ENCODE results near the gene PRR30.
"Not testable (repeated sequence)": the region's sequence is repeated elsewhere in the genome, so short reads cannot be mapped to it uniquely, and the experiment has no call there.

The PRR30 gene

DNA sequence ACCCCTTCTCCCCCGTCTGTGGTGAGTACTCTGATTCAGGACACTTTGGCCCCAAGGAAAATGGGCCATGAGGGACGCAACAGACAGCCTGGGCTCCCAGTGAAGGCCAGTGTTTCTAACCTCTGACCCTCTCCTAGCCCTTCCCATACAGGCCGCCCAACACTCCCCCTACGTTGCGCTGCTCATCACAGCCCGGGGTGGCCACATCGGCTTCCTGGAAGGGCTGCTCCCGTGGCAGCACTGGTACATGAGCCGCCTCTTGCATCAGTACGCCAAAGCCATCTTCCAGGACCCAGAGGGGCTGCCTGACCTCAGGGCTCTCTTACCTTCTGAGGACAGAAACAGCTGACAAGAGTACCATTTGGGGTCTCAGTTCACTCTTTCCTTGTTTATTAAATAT, 8.8 kb downstream of the PRR30 start:
- no peak for DNase-seq (ENCODE audit: low read depth in 2 of 2, low spot score in 1 of 2)

DNA sequence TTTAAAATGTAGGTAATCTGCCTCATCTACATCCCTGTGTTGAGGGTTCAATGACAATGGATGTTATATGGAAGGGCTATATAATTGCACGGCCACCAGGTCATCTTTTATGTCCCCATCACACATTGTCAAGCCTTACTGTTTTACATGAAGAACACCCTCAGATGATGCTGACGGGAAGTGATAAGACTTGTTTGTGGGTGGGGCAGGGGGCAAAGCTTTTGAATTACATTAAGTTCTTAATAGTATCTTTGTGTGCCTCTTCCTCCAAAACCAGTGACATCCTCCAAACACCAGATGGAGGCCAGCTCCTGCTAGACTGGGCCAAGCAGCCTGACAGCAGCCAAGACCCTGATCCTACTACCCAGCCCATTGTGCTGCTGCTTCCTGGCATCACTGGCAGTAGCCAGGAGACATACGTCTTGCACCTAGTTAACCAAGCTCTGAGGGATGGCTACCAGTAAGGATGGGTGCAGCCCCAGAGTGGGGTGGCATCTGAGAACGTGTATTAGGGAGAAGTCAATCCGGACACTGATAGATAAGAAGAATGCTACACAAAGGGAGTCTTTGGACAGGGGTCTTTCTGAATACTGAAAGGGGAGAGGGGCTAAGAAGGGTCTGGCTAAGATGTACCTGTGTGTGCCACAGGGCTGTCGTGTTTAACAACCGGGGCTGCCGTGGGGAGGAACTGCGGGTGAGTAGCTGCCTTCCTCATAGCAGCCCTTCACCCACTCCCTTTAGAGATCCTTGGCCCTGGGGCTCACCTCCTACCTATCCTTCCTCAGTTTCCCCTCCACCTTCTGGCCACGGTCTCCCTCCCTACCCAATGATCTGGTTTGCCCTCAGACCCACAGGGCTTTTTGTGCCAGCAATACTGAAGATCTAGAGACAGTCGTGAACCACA, 10.3 kb downstream of the PRR30 start:
- DNase-seq (ENCODE audit: low read depth in 2 of 2, low spot score in 1 of 2): no peak

DNA sequence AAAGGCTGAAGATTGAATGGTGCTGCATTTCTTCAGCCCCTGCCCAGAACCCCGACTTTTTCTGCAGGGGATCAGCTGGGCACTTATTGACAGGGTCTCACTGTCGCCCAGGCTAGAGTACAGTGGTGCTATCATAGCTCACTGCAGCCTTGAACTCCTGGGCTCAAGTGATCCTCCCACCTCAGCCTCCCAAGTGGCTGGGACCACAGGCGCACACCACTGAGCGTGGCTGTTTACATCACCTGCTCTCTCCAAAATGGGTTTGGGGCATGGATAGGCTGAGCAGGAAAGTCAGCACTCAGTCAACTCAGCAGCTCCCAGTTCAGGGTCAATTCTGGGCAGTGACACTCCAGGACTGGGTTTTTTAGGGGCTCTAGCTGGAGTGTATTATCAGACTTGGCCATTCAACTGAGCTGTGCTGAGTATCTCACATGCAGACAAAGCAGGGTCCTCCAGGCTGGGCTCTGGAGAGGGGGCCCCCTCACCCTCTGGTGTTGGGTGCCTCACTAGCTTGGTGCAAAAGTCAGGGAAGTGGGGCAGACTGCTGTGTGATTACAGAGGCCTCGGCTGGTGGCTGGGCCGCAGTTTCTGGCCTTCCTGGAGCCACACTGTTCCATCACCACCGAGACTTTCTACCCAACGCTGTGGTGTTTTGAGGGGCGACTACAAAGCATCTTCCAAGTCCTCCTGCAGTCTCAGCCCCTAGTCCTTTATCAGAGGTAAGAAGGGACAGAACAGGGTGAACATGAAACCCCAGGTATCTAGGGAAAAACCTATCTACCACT, 11.1 kb downstream of the PRR30 start:
- no peak for DNase-seq (ENCODE audit: low read depth in 2 of 2, low spot score in 1 of 2)

DNA sequence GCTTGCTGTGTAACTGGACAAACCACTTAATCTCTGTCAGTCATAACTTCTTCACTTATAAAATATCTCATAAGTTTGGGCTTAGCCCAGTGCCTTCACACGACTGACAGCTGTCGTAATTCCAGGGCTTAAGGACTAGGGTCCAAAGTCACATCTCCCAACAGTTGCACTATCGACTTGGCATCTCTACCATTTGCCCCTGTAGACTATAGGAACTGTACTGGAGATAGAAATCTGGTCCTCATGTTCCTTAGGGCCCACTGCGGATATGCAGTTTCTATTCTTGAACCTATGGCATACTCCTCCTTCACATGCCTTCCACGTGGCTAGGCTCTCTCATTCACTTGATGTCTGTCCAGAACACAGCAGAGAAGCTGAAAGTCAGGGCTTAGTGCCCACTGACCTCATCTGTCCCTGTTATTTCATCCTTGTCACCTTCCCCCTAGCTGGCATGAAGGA, 12.9 kb downstream of the PRR30 start:
- no peak for DNase-seq (ENCODE audit: low read depth in 2 of 2, low spot score in 1 of 2)

DNA sequence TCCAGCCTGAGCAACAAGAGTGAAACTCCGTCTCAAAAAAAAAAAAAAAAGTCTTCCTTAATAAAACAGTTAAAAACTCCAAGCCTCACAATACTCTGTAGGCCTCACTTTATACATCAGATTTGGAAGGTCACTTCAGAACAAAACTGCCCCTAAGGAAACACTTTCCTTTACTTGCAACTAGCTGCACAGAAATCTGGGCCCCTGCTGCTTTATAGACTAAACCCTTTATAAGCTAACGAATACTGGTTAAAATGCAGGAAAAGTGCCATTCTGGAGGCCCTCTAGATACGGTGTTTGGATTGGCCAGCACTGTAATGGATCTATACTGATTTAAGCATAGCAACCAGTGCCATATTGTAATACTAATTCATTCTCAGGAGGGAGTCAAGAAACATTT, 14.1 kb downstream of the PRR30 start:
- no peak for DNase-seq (ENCODE audit: low read depth in 2 of 2, low spot score in 1 of 2)

DNA sequence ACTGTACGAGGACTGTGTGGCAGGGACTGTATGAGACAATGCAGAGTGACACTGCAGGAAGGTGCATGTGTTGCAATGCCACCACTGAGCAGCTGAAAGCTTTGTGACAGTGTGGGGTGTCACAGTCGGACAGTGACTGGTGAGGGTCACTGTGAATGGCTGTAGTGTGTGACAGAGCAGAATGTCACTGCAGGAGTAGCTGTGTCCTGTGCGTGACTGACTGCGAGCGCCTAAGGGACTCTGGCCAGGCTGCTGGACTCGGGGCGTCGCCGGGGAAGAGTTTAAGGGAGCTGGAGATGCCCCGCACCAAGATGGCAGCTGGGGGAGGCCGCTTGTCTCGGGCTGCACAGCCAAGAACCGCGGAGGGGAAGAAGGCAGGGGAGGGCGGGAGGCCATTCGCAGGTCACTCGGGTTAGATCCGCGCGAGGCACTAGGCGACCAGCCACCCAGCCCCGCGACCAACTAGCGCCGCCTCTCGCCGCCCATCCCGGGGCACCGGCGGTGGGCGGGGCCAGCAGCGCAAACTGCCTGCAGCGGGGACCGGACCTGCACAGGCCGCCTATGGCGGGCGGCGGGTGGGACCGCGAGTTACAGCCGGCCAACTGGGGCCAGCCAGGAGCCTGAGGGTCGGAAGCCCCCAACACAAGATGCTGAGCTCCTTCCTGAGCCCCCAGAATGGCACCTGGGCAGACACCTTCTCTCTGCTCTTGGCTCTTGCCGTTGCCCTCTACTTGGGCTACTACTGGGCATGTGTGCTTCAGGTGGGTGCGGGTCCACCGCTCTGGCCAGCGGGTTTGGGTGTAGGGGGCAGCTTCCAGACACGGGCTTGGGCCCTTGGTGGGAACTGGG, 15.7 kb downstream of the PRR30 start, which contains the start of gene ABHD1:
ABHD1 (plus strand) TSS at position 514 of the 849 bp plus-strand sequence; CDS start at position 648, 134 bp downstream.
- DNase-seq (ENCODE audit: low read depth in 2 of 2, low spot score in 1 of 2): peak in 1 of 2 donors; percentile 42

DNA sequence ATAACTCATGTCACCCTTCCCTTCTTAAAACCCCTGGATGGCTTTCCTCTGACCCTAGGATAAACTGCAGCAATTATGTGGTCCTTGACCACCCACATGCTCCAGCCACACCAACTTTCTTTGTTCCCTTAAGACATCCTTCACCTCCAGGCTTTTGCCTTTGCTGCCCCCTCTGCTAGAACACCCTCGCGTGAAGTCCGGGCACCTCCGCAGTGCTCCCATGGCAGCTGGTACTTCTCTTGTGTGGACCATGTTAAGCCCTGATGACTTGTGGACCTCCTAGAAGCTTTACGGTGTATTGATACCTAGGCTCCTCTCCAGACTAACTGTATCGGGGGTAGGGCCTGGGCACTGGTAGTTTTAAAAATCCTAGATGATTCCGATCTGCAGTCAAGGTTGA, 16.4 kb downstream of the PRR30 start:
- DNase-seq (ENCODE audit: low read depth in 2 of 2, low spot score in 1 of 2): no peak

DNA sequence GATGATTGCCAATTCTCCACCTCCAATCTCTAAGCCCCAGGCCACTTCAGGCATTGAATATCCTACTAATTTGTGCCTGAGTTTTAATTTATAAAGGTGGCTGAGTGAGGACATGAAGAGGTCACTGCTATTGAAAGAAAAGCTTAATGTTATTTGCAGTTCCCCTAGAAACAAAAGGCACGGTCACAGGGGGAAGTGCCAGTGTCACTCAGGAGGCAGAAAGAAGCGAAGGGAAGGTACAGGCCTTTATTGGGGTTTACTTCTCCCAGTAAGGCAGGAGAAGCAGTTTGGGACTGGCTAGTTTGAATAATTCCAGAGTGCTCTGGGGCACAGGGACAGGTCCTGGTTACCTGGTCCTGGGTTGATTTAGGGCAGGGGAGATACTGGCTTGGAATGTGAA, 17.3 kb downstream of the PRR30 start:
- no peak for DNase-seq (ENCODE audit: low read depth in 2 of 2, low spot score in 1 of 2)

GRCh38 chr2:27119330-27119670, 19.9 kb downstream of the PRR30 start:
- not testable (repeated sequence) for DNase-seq (ENCODE audit: low read depth in 2 of 2, low spot score in 1 of 2)

DNA sequence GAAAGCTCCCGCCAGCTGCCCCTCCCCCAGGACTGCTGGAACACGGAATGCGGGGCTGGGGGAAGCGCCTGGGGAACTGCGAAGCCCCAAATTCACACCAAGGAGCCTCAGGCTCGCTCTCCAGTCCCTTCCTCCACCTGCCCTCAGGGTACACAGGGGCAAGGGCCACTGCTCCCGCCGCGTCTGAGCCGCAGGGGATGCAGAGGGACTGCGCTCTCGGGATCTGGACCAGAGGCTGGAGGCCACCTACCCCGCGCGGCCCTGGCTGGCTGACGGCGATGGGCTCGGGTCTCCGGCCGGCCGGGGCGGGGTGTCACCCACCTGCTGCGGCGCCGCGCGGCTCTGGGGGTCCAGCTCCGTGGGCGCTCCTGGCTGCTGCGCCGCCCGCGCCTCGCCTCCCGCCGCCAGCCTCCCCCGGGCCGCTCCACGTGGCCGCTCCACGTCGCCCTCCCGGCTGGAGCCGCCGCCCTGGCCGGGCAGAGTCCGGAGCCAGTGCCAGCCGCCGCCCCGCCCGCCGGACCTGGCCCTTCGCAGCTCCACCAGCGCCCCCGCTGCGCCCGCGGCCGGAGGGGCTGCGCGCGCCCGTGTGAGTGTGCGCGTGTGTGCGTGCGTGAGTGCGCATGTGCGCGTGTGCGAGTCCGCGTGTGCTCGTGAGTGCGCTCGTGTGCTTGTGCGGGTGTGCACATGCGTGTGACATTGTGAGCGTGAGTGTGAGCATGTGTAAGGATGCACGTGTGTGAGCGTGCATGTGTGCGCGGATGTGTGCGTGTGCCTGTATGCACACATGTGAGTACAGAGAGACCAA, 20.5 kb downstream of the PRR30 start, which contains the start of gene CGREF1:
CGREF1 (minus strand) TSS at position 604 of the 805 bp plus-strand sequence. CDS start 14,762 bp downstream, outside the sequence.
- no peak for DNase-seq (ENCODE audit: low read depth in 2 of 2, low spot score in 1 of 2)

DNA sequence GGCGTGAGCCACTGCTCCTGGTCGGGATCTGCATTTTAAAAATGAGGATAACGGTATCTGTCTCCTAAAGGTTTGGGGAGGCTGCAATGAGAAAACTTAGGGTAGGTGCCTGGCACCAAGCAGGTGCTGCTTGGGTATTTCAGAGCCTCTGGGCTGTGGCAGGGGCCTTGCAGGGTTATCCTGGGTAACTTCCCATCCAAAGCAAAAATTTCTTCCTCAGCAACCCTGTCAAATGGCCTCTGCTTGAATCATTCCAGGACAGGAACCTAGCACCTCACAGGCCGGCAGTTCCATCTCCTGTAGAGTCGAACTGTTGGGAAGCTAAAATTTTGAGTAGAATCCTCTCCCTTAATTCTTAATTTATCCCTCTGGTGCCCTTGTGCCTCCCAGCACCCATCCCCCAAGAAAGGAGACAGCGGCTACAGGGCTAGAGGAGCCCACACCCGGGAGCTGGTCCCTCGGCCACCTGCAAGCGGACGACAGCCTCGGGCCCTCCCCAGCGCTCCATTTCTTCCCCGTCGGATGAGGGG, 21.1 kb downstream of the PRR30 start:
- DNase-seq (ENCODE audit: low read depth in 2 of 2, low spot score in 1 of 2): no peak

GRCh38 chr2:27115519-27115918, 23.7 kb downstream of the PRR30 start:
- no peak for DNase-seq (ENCODE audit: low read depth in 2 of 2, low spot score in 1 of 2)

DNA sequence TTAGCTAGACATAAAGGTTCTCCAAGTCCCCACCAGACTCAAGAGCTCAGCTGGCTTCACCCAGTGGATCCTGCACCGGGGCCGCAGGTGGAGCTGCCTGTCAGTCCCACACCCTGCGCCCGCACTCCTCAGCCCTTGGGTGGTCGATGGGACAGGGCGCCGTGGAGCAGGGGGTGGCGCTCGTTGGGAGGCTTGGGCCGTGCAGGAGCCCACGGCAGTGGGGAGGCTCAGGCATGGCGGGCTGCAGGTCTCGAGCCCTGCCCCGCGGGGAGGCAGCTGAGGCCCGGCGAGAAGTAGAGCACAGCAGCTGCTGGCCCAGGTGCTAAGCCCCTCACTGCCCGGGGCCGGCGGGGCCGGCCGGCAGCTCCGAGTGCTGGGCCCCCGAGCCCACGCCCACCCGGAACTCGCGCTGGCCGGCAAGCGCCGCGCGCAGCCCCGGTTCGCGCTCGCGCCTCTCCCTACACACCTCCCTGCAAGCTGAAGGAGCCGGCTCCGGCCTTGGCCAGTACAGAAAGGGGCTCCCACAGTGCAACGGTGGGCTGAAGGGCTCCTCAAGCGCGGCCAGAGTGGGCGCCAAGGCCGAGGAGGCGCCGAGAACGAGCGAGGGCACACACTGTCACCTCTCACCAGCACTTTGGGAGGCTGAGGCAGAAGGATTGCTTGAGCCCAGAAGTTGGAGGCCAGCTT, 27.7 kb downstream of the PRR30 start:
- DNase-seq (ENCODE audit: low read depth in 2 of 2, low spot score in 1 of 2): not testable (repeated sequence)

DNA sequence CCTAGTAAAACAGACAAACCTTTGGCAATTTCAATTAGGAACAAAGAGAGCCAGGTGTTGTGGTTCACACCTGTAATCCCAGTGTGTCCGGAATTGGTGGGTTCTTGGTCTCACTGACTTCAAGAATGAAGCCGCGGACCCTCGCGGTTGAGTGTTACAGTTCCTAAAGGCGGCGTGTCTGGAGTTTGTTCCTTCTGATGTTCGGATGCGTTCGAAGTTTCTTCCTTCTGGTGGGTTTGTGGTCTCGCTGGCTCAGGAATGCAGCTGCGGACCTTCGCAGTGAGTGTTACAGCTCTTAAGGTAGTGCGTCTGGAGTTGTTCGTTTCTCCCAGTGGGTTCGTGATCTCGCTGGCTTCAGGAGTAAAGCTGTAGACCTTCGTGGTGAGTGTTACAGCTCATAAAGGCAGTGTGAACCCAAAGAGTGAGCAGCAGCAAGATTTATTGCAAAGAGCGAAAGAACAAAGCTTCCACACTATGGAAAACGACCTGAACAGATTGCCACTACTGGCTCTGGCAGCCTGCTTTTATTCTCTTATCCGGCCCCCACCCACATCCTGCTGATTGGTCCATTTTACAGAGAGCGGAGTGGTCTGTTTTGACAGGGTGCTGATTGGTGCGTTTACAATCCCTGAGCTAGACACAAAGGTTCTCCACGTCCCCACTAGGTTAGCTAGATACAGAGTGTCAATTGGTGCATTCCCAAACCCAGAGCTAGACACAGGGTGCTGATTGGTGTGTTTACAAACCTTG, 28.4 kb downstream of the PRR30 start:
- DNase-seq (ENCODE audit: low read depth in 2 of 2, low spot score in 1 of 2): not testable (repeated sequence)

- no peak for DNase-seq (ENCODE audit: low read depth in 2 of 2, low spot score in 1 of 2)
Measured at GRCh38 chr2:27109083-27109482, 30.1 kb downstream of the PRR30 start.

- DNase-seq (ENCODE audit: low read depth in 2 of 2, low spot score in 1 of 2): no peak
Measured at GRCh38 chr2:27108221-27108620, 31.0 kb downstream of the PRR30 start.

GRCh38 chr2:27105981-27106380, 33.2 kb downstream of the PRR30 start:
- no peak for DNase-seq (ENCODE audit: low read depth in 2 of 2, low spot score in 1 of 2)

DNA sequence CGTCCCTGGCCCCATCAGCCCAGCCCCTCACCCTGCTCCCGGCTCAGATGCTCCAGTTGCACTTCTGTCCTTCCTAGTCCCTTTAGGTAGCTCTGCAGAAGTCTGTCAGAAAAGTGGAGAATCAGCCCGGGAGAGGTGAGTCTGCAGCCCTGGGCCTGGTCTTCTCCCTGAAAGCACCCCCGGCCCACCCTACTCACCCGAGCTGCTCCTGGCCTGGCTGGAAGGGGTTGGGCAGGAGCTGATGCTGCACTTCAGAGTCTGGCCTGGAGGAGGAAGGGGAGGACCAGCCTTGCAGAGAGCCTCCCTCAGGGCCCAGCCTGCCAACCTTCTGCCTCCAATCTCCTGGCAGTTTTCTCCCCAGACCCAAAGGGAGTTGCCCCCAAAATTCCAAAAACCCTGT, 36.9 kb downstream of the PRR30 start:
- DNase-seq (ENCODE audit: low read depth in 2 of 2, low spot score in 1 of 2): no peak

DNA sequence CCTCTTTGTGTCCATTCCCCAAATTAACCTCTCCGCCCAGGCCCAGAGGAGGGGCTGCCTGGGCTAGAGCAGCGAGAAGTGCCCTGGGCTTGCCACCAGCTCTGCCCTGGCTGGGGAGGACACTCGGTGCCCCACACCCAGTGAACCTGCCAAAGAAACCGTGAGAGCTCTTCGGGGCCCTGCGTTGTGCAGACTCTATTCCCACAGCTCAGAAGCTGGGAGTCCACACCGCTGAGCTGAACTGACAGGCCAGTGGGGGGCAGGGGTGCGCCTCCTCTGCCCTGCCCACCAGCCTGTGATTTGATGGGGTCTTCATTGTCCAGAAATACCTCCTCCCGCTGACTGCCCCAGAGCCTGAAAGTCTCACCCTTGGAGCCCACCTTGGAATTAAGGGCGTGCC, 39.2 kb downstream of the PRR30 start:
- no peak for DNase-seq (ENCODE audit: low read depth in 2 of 2, low spot score in 1 of 2)
